ENCODE results near the gene OVOL2. TPM values are rescaled to one million over a fixed set of nuclear protein-coding genes. Genes with fewer than 3 reads are reported as not detected.
A peak's percentile ranks its signal among the peaks of the same experiment; 100 is the strongest.

OVOL2 gene
- total RNA-seq, 1 donor from 2014 or later = not detected

DNA sequence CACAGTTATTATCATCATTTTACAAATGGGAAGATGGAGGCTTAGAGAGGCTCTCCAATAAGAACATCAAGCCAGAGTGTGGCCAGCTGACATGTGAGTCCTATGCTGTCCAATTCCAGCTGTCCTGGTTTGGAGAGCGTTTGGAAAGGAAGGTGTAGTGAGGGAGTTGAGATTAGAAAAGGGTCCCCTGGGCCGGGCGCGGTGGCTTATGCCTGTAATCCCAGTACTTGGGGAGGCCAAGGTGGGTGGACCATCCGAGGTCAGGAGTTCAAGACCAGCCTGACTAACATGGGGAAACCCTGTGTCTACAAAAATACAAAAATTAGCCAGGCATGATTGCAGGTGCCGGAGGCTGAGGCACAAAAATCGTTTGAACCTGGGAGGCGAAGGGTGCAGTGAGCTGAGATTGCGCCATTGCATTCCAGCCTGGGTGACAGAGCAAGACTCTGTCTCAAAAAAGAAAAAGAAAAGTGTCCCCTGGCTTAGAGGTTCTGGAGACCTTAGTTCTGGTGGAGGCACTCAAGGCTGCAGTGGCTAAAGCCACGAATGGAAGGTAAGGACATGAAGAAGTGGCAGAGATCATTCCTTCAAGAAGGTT, 22.1 kb upstream of the OVOL2 start:
- H3K36me3 Mint-ChIP-seq (ENCODE audit: low read depth) = no peaks in the 10 kb centered on the region
- intact Hi-C loops (cut with micrococcal nuclease) = no loop called here
- H3K27me3 Mint-ChIP-seq = peaks cover 2% of the 10 kb centered on the region
- H3K4me1 Mint-ChIP-seq = no peaks in the 10 kb centered on the region
- DNase-seq = no peak
- no peak overlapping the region for H3K4me3 Mint-ChIP-seq
- H3K9me3 Mint-ChIP-seq = no peaks in the 10 kb centered on the region
- H3K27ac Mint-ChIP-seq = no peak overlapping the region

DNA sequence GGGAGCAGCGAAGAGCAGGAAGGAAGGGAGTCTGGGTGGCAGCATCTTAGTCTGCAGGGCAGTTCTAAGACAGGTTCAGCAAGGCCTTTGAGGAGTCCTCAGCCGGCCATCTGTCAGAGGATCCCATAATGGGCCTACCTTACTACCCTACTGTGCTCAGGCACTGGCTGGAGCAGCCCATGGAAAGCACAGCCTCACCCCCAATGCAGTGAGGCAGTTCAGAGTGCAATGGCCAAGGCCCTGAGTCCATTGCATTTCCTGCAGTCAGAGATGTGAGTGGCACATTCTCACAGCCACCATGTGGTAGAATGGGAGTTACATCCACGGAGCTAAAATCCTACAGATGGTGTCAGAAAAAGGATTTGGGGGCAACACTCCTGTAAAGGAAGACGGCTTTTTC, 19.4 kb upstream of the OVOL2 start:
- H3K9me3 Mint-ChIP-seq = no peaks in the 10 kb centered on the region
- peaks cover 2% of the 10 kb centered on the region for H3K27me3 Mint-ChIP-seq
- no peaks in the 10 kb centered on the region for H3K4me1 Mint-ChIP-seq
- no peak overlapping the region for H3K4me3 Mint-ChIP-seq
- no peak for DNase-seq
- no peak overlapping the region for H3K27ac Mint-ChIP-seq
- H3K36me3 Mint-ChIP-seq (ENCODE audit: low read depth) = no peaks in the 10 kb centered on the region
- intact Hi-C loops (cut with micrococcal nuclease) = no loop called here

DNA sequence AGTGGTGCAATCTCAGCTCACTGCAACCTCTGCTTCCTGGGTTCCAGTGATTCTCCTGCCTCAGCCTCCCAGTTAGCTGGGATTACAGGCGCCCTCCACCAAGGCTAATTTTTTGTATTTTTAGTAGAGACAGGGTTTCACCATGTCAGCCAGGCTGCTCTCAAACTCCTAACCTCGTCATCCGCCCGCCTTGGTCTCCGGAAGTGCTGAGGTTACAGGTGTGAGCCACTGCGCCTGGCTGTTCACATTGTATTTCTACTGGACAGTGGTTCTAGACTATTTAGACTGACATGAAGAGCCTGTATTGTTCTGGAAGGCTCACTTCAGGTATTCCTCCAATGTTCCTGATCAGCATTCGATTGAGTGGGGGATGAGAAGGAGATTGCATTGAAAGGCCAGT, 14.8 kb upstream of the OVOL2 start:
- no peak overlapping the region for H3K4me3 Mint-ChIP-seq
- H3K36me3 Mint-ChIP-seq (ENCODE audit: low read depth) = no peaks in the 10 kb centered on the region
- H3K27ac Mint-ChIP-seq = no peak overlapping the region
- no peaks in the 10 kb centered on the region for H3K9me3 Mint-ChIP-seq
- no peaks in the 10 kb centered on the region for H3K4me1 Mint-ChIP-seq
- intact Hi-C loops (cut with micrococcal nuclease) = no loop called here
- H3K27me3 Mint-ChIP-seq = peaks cover 7% of the 10 kb centered on the region
- DNase-seq = no peak

DNA sequence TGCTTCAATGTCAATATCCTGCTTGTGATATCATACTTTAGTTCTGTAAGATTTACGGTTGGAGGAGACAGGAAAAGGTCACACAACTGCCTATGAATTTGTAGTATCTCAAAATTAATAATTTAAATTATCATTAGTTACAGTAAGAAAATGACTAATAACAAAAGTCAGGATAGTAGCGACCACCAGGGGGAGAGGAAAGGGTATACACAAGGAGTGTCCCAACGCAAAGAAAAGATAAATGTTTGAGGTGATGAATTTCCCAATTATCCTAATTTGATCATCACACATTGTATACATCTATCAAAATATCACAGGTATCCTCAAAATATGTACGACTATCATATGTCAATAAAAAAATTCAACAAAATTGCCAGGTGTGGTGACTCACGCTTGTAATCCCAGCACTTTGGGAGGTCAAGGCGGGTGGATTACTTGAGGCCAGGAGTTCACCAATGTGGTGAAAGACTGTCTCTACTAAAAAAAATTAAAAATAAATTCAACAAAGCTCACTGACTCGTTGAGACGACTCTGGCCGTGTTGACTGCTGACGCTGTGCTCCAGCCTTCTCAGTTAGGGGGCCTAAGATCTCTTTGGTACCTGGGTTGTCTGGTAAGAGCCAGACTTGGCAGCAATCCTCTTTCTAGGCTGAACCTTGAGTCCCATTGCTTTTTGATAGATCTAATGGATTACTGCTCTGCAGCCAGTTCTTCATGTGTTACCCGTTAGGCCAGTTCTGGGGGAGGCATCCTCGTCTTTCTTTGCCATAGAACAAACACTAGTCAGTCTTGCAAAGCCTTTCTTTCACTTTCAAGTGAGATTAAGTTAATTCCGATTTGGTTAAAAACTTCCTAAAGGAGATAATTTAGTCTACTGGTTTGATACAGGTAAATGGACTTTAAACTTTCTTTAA, 9.0 kb upstream of the OVOL2 start:
- H3K4me1 Mint-ChIP-seq = no peaks in the 10 kb centered on the region
- DNase-seq = no peak
- no peak overlapping the region for H3K4me3 Mint-ChIP-seq
- intact Hi-C loops (cut with micrococcal nuclease) = no loop called here
- H3K27ac Mint-ChIP-seq = no peak overlapping the region
- H3K27me3 Mint-ChIP-seq = peaks cover 13% of the 10 kb centered on the region
- H3K9me3 Mint-ChIP-seq = no peaks in the 10 kb centered on the region
- H3K36me3 Mint-ChIP-seq (ENCODE audit: low read depth) = no peaks in the 10 kb centered on the region

DNA sequence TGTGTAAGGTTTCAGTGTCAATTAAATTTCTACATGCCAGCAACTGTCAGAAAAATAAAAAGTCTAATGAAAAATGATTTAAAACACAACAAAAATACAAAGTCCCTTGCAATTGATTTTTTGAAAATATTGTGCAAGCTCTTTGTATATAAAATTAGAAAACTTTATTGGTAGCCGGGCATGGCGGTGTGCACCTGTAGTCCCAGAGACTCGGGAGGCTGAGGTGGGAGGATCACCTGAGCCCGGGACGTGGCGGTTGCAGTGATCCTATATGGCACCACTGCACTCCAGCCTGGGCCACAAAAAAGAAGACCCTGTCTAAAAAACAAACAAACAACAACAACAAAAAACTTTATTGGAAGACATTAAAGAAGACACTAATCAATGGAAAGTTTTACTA, 6.0 kb upstream of the OVOL2 start:
- H3K36me3 Mint-ChIP-seq (ENCODE audit: low read depth) = no peaks in the 10 kb centered on the region
- H3K9me3 Mint-ChIP-seq = peaks cover 6% of the 10 kb centered on the region
- DNase-seq = no peak
- intact Hi-C loops (cut with micrococcal nuclease) = no loop called here
- no peaks in the 10 kb centered on the region for H3K4me1 Mint-ChIP-seq
- H3K27me3 Mint-ChIP-seq = peaks cover 35% of the 10 kb centered on the region
- H3K27ac Mint-ChIP-seq = no peak overlapping the region
- H3K4me3 Mint-ChIP-seq = no peak overlapping the region

DNA sequence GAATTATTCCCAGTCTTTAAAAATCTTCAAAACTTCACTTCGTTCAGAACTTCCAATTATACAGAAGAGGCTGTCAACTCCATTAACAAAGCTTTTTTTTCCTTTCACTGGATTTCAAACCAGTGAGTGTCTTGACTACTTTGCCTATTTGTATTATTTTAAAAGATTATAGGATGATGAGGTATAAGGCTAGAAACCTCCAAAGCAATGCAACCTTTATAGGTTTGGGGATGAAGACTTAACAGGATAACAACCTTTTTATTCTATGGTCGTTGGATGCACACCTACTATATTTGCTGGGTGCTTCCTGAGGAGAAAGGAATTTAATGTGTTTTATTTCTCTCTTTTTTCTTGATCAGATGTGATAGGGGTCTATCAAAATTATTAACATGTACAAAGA, 1.9 kb upstream of the OVOL2 start:
- H3K4me1 Mint-ChIP-seq = peaks cover 4% of the 10 kb centered on the region
- peaks cover 56% of the 10 kb centered on the region for H3K27me3 Mint-ChIP-seq
- H3K27ac Mint-ChIP-seq = no peak overlapping the region
- peaks cover 2% of the 10 kb centered on the region for H3K36me3 Mint-ChIP-seq (ENCODE audit: low read depth)
- no peak overlapping the region for H3K4me3 Mint-ChIP-seq
- intact Hi-C loops (cut with micrococcal nuclease) = no loop called here
- DNase-seq = no peak
- peaks cover 6% of the 10 kb centered on the region for H3K9me3 Mint-ChIP-seq

DNA sequence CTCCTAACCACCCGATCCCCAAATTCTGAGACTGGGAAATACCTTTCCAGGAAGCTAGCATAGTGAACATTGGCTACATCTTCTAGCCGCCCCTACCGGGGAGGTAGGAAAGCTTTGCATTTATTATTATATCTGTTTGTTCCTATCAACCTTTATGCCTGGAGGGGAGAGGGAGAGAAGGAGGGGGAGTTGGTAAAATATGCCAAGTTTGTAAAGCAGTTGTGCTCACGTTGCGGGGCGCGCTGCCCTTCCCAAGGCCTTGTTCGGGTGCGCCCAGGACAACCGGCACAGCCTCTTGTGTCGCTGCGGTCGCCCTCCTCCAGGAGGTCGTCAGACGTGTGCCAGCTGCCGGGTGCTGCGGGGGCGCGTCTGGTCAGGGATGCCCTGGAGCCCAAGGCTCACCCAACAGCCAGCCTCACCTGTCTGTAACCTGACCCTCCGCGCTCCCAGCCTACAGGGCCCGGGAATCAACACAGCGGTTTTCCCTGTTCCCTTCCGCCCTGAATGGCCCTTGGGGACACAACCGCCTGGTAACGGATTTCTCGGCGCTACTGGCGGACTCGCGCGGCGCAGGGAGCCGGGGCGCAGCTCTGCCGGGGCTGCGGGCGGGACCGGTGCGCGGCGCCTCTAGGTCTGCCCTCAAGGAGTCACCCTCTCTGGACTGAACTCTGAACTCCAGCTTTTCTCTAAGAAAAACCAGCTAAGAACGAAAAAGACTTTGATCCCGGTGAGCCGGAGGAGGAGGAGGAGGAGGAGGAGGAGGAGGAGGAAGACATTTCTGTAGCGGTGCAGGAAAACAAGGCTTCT, 1.1 kb upstream of the OVOL2 start:
- peaks cover 6% of the 10 kb centered on the region for H3K9me3 Mint-ChIP-seq
- peaks cover 2% of the 10 kb centered on the region for H3K36me3 Mint-ChIP-seq (ENCODE audit: low read depth)
- peaks cover 61% of the 10 kb centered on the region for H3K27me3 Mint-ChIP-seq
- intact Hi-C loops (cut with micrococcal nuclease) = no loop called here
- no peak for DNase-seq
- H3K4me3 Mint-ChIP-seq = peak overlapping the region; percentile 64
- peaks cover 4% of the 10 kb centered on the region for H3K4me1 Mint-ChIP-seq
- no peak overlapping the region for H3K27ac Mint-ChIP-seq

DNA sequence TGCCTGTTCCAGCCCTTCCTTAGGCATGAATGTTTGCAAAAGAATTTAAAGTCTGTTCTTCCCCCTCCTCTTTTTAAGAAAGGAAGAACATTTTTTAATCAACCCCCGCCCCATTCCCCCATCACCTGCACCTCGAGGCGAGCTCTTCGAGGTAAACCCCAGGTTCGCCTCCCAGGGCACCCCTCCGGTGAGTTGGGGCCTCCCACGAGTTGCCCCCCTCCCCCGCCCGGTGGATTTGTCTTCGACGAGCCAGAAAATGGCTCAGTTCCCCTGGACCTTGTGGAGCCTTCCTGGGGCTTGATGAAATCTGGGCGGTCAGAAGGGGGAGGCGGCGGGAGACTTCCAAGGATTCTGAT, 256 bp upstream of the OVOL2 start:
- Mint-ChIP-seq H3K27me3 (peaks cover 67% of the 10 kb centered on the region), H3K9me3 (peaks cover 6% of the 10 kb centered on the region), H3K4me3 (peak overlapping the region; percentile 49), H3K27ac (no peak overlapping the region), H3K4me1 (peaks cover 4% of the 10 kb centered on the region), H3K36me3 (ENCODE audit: low read depth) (peaks cover 2% of the 10 kb centered on the region)
- no peak for DNase-seq
- intact Hi-C loops (cut with micrococcal nuclease) = no loop called here

DNA sequence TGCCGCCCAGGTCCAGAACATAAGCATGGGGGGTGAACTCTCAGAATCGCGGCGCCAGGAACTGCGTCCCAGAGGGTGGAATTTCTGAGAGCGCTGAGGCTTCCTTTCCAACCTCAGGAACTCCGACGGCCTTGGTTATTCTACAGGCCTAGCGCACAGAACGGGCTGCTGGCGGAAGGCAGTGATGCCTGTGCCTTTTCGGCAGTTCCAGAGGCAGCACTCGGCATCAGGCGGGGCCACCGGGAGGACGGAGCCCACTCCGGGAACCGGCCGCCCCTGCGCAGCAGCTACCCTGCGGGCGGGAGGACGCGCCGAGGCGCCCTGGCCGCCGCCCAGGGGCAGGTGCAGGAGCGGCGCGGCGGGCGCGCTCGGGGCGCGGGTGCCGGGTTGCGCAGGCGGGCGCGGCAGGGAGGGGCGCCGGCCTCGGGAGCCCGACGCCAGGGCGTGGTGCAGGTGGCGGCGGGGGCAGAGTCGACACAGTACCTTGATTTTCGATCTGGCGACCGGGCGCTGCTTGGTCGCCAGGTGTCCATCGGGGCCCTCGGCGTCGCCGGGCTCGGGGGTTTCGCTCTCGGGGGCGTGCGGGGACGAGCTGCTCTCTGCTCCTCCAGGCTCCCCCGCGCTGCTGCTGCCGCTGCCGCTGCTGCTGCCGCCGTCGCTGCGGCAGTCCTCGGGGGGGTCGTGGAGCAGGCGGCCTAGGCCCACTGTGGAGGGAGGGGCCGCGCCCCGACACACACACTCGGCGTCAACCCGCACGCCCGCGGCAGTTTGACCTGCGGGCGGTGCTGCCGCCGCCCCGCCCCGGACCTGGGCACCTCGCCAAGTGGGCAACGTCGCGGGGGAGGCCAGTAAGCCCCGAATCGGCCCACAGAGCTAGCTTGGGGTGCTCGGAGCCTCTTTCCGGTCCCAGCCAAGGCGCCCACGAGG, 1.3 kb downstream of the OVOL2 start:
- peaks cover 4% of the 10 kb centered on the region for H3K4me1 Mint-ChIP-seq
- intact Hi-C loops (cut with micrococcal nuclease) = no loop called here
- H3K4me3 Mint-ChIP-seq = peak overlapping the region; percentile 66
- peaks cover 2% of the 10 kb centered on the region for H3K36me3 Mint-ChIP-seq (ENCODE audit: low read depth)
- peaks cover 70% of the 10 kb centered on the region for H3K27me3 Mint-ChIP-seq
- peak; percentile 57 for DNase-seq
- H3K9me3 Mint-ChIP-seq = peaks cover 6% of the 10 kb centered on the region
- no peak overlapping the region for H3K27ac Mint-ChIP-seq

DNA sequence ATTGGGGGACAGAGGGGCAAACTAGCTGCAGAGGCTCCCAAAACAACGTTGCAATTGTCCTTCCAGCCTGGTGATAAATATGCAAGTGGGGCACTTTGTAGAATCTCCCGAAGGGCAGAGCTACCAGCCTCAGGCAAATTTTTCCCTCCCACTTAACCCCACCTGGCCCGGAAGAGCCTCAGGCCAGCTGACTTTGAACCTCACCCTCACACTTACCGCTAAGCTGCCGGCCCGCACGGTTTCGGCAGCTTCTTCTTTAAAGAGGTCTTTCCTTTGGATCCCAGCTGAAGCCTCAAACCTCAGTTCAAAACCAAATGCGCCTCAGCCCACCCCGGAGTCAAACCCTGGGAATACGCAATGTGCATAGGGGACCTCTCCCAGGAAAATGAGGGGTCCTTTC, 2.5 kb downstream of the OVOL2 start:
- Mint-ChIP-seq H3K27me3 (peaks cover 71% of the 10 kb centered on the region), H3K4me3 (no peak overlapping the region), H3K9me3 (peaks cover 6% of the 10 kb centered on the region), H3K27ac (no peak overlapping the region), H3K4me1 (peaks cover 4% of the 10 kb centered on the region), H3K36me3 (ENCODE audit: low read depth) (peaks cover 2% of the 10 kb centered on the region)
- intact Hi-C loops (cut with micrococcal nuclease) = no loop called here
- no peak for DNase-seq

DNA sequence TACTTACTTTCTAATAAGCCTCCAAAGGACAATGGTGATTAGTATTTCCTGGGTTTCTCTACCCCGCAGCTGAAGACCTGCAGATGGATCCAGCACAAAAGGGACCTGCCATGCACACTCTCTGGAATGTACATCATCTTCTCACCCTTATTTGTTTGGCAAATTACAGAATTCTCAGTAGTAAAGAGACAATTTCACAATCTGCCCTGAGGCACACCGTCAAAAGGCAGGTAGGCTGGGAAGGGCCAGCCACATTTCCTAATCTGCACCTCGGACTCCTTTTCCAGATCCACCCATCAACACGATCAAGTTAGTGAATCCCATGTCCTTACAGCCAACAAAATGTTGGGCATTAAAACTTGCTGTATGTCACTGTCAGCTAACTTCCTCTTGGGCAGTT, 4.9 kb downstream of the OVOL2 start:
- H3K4me1 Mint-ChIP-seq = no peaks in the 10 kb centered on the region
- no peak overlapping the region for H3K27ac Mint-ChIP-seq
- intact Hi-C loops (cut with micrococcal nuclease) = no loop called here
- H3K36me3 Mint-ChIP-seq (ENCODE audit: low read depth) = no peaks in the 10 kb centered on the region
- H3K9me3 Mint-ChIP-seq = no peaks in the 10 kb centered on the region
- no peak for DNase-seq
- H3K4me3 Mint-ChIP-seq = no peak overlapping the region
- H3K27me3 Mint-ChIP-seq = peaks cover 53% of the 10 kb centered on the region

DNA sequence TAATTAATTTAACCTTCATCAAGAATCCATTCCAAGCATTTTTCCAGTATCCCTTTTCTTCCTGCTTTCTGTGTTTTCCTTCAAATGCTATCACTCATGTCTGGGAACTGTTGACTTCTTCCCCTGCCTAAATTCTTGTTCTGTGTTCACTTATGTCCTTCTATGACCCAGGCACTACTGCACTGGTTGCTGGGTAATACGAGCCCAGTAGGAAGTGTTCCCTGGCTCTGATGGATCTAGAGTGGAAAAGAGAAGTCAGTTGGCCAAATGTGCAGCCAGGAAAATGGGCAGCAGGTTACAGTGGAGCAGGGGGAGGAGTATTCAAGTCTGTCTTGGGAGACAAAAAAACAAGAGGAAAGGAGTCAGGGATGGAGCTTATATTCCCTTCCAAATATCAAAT, 7.1 kb downstream of the OVOL2 start:
- Mint-ChIP-seq H3K9me3 (no peaks in the 10 kb centered on the region), H3K27me3 (peaks cover 47% of the 10 kb centered on the region)

DNA sequence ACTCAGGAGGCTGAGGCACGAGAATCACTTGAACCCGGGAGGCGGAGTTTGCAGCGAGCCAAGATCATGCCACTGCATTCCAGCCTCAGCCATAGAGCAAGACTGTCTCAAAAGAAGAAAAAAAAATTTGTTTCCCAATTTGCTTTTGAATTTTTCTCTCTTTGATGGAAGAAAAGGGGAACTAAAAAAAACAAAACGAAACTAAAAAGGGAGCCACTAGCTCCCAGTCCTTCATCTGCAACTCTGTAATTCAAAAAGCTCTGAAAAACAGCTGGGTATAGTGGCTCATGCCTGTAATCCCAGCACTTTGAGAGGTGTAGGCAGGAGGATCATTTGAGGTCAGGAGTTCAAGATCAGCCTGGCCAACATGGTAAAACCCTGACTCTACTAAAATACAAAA, 9.5 kb downstream of the OVOL2 start:
- Mint-ChIP-seq H3K27me3 (peaks cover 38% of the 10 kb centered on the region), H3K27ac (no peak overlapping the region), H3K9me3 (no peaks in the 10 kb centered on the region), H3K4me1 (no peaks in the 10 kb centered on the region), H3K4me3 (no peak overlapping the region), H3K36me3 (ENCODE audit: low read depth) (no peaks in the 10 kb centered on the region)
- DNase-seq = no peak
- intact Hi-C loops (cut with micrococcal nuclease) = no loop called here

More for the DNA sequence above, 7.1 kb downstream of the OVOL2 start:
- DNase-seq = no peak
- Mint-ChIP-seq H3K4me3 (no peak overlapping the region), H3K4me1 (no peaks in the 10 kb centered on the region), H3K27ac (no peak overlapping the region), H3K36me3 (ENCODE audit: low read depth) (no peaks in the 10 kb centered on the region)
- intact Hi-C loops (cut with micrococcal nuclease) = no loop called here

Data from activated CD4-positive, alpha-beta T cell treated with anti-CD3 and anti-CD28 coated beads, Interleukin-2, amount 10 ng/mL, durations not matched to agents 24 days and 14 days (primary cell).